ENCODE results near the gene LHPP.

The LHPP gene

GRCh38 chr10:124509880-124510632 lies 48.4 kb downstream of the LHPP start:
- no peak overlapping the region for H3K4me3 ChIP-seq (ENCODE audit: low read length)
- no peak for TF ChIP-seq ZNF274 (IDR thresholded peaks at IDR 0.05; ENCODE audit: low read depth, low read length)

- no peak for TF ChIP-seq ZNF274 (IDR thresholded peaks at IDR 0.05; ENCODE audit: low read depth, low read length)
- no peak overlapping the region for H3K4me3 ChIP-seq (ENCODE audit: low read length)
Observed at GRCh38 chr10:124510759-124511158, 49.1 kb downstream of the LHPP start.

- no peak for TF ChIP-seq ZNF274 (IDR thresholded peaks at IDR 0.05; ENCODE audit: low read depth, low read length)
- no peak overlapping the region for H3K4me3 ChIP-seq (ENCODE audit: low read length)
Observed at GRCh38 chr10:124511205-124512039, 49.8 kb downstream of the LHPP start.

- no peak overlapping the region for H3K4me3 ChIP-seq (ENCODE audit: low read length)
Observed at GRCh38 chr10:124512040-124512428, 50.4 kb downstream of the LHPP start.

GRCh38 chr10:124512600-124512999 lies 51.0 kb downstream of the LHPP start:
- no peak overlapping the region for H3K4me3 ChIP-seq (ENCODE audit: low read length)
- TF ChIP-seq ZNF274 (IDR thresholded peaks at IDR 0.05; ENCODE audit: low read depth, low read length), result no peak

More at GRCh38 chr10:124512040-124512428, 50.4 kb downstream of the LHPP start:
- TF ChIP-seq ZNF274 (IDR thresholded peaks at IDR 0.05; ENCODE audit: low read depth, low read length), result no peak

GRCh38 chr10:124515244-124515970 lies 53.8 kb downstream of the LHPP start:
- H3K4me3 ChIP-seq (ENCODE audit: low read length), result no peak overlapping the region
- no peak for TF ChIP-seq ZNF274 (IDR thresholded peaks at IDR 0.05; ENCODE audit: low read depth, low read length)

GRCh38 chr10:124516181-124516580 lies 54.6 kb downstream of the LHPP start:
- TF ChIP-seq ZNF274 (IDR thresholded peaks at IDR 0.05; ENCODE audit: low read depth, low read length), result no peak
- no peak overlapping the region for H3K4me3 ChIP-seq (ENCODE audit: low read length)

- no peak for TF ChIP-seq ZNF274 (IDR thresholded peaks at IDR 0.05; ENCODE audit: low read depth, low read length)
- no peak overlapping the region for H3K4me3 ChIP-seq (ENCODE audit: low read length)
Observed at GRCh38 chr10:124516746-124517397, 55.2 kb downstream of the LHPP start.

GRCh38 chr10:124517461-124517860 lies 55.8 kb downstream of the LHPP start:
- TF ChIP-seq ZNF274 (IDR thresholded peaks at IDR 0.05; ENCODE audit: low read depth, low read length), result no peak
- H3K4me3 ChIP-seq (ENCODE audit: low read length), result no peak overlapping the region

- no peak overlapping the region for H3K4me3 ChIP-seq (ENCODE audit: low read length)
- TF ChIP-seq ZNF274 (IDR thresholded peaks at IDR 0.05; ENCODE audit: low read depth, low read length), result no peak
Observed at GRCh38 chr10:124517931-124518330, 56.3 kb downstream of the LHPP start.

GRCh38 chr10:124518366-124518765 lies 56.7 kb downstream of the LHPP start:
- no peak for TF ChIP-seq ZNF274 (IDR thresholded peaks at IDR 0.05; ENCODE audit: low read depth, low read length)
- no peak overlapping the region for H3K4me3 ChIP-seq (ENCODE audit: low read length)

- TF ChIP-seq ZNF274 (IDR thresholded peaks at IDR 0.05; ENCODE audit: low read depth, low read length), result no peak
Observed at GRCh38 chr10:124520558-124521428, 59.2 kb downstream of the LHPP start.

GRCh38 chr10:124521429-124521871 lies 59.8 kb downstream of the LHPP start:
- H3K4me3 ChIP-seq (ENCODE audit: low read length), result no peak overlapping the region
- TF ChIP-seq ZNF274 (IDR thresholded peaks at IDR 0.05; ENCODE audit: low read depth, low read length), result no peak

More at GRCh38 chr10:124520558-124521428, 59.2 kb downstream of the LHPP start:
- H3K4me3 ChIP-seq (ENCODE audit: low read length), result no peak overlapping the region
